ENCODE measurements around the gene NCAPD2.
A peak's percentile ranks its signal among the peaks of the same experiment; 100 is the strongest.

Gene NCAPD2

DNA sequence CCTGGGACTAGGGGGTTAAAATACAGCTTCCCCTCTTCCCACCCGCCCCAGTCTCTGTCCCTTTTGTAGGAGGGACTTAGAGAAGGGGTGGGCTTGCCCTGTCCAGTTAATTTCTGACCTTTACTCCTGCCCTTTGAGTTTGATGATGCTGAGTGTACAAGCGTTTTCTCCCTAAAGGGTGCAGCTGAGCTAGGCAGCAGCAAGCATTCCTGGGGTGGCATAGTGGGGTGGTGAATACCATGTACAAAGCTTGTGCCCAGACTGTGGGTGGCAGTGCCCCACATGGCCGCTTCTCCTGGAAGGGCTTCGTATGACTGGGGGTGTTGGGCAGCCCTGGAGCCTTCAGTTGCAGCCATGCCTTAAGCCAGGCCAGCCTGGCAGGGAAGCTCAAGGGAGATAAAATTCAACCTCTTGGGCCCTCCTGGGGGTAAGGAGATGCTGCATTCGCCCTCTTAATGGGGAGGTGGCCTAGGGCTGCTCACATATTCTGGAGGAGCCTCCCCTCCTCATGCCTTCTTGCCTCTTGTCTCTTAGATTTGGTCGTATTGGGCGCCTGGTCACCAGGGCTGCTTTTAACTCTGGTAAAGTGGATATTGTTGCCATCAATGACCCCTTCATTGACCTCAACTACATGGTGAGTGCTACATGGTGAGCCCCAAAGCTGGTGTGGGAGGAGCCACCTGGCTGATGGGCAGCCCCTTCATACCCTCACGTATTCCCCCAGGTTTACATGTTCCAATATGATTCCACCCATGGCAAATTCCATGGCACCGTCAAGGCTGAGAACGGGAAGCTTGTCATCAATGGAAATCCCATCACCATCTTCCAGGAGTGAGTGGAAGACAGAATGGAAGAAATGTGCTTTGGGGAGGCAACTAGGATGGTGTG is 42.3 kb downstream of the NCAPD2 start:
- no peak for DNase-seq

DNA sequence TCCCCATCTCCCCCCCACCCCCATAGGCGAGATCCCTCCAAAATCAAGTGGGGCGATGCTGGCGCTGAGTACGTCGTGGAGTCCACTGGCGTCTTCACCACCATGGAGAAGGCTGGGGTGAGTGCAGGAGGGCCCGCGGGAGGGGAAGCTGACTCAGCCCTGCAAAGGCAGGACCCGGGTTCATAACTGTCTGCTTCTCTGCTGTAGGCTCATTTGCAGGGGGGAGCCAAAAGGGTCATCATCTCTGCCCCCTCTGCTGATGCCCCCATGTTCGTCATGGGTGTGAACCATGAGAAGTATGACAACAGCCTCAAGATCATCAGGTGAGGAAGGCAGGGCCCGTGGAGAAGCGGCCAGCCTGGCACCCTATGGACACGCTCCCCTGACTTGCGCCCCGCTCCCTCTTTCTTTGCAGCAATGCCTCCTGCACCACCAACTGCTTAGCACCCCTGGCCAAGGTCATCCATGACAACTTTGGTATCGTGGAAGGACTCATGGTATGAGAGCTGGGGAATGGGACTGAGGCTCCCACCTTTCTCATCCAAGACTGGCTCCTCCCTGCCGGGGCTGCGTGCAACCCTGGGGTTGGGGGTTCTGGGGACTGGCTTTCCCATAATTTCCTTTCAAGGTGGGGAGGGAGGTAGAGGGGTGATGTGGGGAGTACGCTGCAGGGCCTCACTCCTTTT is 43.1 kb downstream of the NCAPD2 start:
- DNase-seq, result no peak

DNA sequence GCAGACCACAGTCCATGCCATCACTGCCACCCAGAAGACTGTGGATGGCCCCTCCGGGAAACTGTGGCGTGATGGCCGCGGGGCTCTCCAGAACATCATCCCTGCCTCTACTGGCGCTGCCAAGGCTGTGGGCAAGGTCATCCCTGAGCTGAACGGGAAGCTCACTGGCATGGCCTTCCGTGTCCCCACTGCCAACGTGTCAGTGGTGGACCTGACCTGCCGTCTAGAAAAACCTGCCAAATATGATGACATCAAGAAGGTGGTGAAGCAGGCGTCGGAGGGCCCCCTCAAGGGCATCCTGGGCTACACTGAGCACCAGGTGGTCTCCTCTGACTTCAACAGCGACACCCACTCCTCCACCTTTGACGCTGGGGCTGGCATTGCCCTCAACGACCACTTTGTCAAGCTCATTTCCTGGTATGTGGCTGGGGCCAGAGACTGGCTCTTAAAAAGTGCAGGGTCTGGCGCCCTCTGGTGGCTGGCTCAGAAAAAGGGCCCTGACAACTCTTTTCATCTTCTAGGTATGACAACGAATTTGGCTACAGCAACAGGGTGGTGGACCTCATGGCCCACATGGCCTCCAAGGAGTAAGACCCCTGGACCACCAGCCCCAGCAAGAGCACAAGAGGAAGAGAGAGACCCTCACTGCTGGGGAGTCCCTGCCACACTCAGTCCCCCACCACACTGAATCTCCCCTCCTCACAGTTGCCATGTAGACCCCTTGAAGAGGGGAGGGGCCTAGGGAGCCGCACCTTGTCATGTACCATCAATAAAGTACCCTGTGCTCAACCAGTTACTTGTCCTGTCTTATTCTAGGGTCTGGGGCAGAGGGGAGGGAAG is 43.9 kb downstream of the NCAPD2 start:
- peak; percentile 83 for DNase-seq

DNA sequence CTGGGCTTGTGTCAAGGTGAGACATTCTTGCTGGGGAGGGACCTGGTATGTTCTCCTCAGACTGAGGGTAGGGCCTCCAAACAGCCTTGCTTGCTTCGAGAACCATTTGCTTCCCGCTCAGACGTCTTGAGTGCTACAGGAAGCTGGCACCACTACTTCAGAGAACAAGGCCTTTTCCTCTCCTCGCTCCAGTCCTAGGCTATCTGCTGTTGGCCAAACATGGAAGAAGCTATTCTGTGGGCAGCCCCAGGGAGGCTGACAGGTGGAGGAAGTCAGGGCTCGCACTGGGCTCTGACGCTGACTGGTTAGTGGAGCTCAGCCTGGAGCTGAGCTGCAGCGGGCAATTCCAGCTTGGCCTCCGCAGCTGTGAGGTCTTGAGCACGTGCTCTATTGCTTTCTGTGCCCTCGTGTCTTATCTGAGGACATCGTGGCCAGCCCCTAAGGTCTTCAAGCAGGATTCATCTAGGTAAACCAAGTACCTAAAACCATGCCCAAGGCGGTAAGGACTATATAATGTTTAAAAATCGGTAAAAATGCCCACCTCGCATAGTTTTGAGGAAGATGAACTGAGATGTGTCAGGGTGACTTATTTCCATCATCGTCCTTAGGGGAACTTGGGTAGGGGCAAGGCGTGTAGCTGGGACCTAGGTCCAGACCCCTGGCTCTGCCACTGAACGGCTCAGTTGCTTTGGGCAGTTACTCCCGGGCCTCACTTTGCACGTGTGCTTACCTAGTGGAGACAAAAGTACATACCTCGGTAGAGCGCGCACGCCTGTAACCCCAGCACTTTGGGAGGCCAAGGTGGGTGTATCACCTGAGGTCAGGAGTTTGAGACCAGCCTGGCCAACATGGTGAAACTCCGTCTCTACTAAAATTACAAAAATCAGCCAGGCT is 44.8 kb downstream of the NCAPD2 start:
- DNase-seq, result no peak

DNA sequence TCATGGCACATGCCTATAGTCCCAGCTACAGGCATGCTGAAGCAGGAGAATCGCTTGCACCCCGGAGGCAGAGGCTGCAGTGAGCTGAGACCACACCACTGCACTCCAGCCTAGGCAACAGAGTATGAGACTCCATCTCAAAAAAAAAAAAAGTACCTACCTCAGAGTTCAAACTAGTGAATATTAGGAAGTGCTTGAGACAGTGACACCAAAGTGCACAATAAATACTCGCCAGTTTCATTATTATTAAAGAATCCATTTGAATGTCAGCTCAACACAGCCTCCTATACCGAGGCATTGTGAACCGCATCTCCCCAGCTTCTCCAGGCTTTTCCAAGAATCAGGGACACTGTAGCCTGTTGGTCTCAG is 45.4 kb downstream of the NCAPD2 start:
- DNase-seq, result no peak

DNA sequence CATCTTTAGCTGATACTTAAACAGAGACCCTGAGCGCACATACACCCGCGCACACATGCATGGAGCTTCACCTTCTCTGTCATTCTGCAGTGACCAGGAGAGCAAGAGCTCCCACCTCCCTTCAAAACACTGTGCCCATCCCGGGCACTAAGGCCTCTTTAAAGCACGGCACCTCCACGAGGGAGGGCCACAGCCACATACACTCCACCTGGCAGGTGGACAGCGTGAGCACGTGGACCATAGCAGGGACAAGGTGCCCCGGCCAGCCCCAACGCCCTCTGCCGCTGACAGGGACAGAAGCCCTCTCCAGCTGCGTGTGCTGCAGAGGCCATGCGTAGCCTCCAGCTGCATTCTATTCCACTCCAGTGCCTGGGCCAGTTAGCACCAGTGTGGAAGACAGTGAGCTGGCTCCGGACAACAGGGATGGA is 45.8 kb downstream of the NCAPD2 start:
- no peak for DNase-seq

DNA sequence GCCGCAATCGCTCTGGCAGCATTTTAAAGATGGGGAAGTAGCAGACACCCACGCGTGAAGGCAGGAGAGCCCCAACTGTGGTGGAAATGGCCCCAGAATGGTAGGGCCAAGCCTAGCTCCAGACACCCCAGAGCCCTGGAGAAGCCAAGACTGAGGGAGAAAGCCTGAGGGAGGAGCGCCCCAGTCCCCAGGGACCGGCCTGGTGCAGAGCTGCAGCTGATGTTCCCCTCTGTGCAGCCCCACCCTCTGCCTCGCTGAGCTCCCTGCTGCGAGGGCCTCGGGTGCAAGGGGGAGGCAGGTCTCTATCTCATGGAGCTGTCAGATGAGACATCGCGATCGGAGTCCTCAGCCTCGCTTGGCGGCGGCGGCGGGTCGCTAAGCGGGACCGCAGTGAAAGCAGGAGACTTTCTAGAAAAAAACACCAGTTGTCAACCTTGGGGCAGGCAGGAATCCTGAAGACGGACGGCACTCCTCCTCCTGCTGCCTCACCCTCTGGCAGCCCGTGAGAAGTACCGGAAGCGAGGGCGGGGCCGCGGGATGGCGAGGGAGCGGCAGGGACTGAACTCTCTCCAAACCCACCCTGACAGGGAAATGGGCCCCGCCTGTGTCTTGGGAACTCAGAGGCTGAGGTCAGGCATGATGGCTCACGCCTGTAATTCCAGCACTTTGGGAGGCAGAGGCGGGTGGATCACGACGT is 46.4 kb downstream of the NCAPD2 start:
- DNase-seq, result no peak

DNA sequence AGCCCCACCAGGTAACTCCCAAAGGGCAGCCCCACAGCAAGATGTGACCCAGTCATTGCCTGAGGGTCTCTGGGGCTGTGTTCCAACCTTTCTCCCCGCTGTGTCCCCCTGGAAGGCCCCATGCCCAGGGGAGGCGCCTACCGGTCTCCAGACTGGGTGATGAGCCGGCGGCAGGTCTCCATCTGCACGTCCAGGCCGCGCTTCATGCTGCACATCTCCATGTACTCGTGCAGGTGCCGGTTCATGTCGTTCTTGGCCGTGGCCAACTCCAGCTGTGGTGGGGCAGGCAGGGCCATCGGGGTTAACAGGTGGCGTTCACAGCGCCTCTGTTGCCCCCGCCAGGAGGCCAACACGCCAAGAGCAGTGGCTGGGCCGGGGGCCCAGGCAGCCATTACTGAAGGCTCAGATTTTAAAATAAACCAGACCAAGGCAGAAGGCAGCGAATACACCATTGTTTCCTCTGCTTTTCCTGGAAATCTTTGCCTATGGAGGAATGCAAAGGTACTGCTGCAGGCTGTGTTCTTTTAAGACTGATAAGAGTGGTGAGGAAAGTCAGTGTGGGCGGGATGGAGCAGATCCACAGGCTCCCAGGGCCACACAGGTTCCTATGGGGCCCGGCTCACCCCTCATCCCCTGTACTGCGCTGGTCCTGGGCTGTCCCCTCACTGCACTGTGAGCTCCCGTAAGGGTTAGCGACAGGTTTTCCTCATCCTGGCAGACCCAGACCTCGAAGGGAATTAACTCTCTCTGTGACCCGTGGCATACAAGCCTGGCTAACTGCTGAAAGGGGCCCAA is 47.7 kb downstream of the NCAPD2 start:
- DNase-seq, result no peak

DNA sequence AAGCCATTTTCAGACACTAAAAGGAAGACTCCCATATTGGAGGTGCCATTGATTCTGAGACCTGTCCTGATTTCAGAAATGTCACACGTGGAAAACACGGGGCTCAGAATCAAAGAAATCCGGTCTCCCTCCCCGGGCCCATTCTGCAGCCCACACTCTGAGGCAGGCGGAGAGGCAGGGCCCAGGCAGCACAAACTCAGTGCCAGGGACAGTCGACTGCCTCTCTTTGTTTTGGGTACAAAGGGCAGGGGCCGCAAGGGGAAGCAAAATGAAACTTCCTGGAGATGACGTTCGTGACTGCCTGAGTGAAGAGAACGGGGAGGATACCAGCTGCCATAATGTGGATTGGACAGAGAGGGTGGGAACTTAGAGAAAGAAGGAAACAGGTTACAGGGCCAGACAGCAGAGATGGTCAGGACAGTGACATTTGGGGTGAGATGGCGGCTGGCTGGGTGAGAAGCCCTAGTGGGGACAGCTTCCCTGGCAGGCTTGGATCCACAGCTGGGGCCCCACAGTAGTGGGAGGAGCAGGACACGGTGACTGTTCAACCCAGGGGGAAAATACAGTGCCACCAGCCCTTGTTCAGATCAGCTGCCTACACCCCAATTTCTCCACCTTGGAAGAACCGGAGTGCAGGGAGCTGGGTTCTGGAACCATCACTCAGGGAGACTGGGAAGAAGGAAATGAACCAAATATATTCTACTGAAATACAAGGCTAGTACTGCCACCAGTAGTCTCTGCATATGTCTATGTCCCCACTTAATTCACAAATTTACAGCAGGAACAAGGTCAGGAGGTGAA is 48.5 kb downstream of the NCAPD2 start:
- DNase-seq, result no peak

DNA sequence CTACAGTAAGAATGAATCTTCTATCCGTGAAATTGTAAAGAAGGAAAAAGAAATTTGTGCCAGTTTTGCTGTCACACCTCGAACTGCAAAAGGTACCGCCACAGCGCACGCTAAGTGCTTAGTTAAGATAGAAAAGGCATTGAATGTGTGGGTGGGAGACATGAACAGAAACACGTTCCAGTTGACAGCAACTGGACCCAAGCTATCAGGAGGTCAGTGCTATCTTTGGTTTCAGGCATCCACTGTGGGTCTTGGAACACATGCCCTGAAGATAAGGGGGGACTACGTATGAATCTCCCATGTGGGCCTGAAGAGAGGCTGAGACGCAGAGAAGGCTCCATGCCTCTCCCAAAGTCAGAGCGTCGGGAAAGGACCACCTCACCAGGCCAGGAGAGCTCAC is 52.1 kb downstream of the NCAPD2 start:
- DNase-seq, result no peak

DNA sequence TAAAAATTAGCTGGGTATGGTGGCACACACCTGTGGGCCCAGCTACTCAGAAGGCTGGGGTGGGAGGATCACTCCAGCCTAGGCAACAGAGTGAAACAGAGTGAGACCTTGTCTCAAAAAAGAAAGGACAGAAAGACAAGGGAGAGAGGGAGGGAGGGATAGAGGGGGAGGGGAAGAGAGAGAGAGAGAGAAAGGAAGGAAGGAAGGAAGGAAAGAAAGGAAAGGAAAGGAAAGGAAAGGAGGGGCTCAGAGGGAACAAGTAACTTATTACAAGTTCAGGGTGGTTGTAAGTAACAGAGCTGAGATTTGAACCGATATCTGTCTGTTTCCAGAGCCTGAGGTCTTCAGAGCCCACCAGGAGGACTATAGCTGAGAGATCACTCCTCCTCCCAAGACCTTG is 53.7 kb downstream of the NCAPD2 start:
- no peak for DNase-seq

DNA sequence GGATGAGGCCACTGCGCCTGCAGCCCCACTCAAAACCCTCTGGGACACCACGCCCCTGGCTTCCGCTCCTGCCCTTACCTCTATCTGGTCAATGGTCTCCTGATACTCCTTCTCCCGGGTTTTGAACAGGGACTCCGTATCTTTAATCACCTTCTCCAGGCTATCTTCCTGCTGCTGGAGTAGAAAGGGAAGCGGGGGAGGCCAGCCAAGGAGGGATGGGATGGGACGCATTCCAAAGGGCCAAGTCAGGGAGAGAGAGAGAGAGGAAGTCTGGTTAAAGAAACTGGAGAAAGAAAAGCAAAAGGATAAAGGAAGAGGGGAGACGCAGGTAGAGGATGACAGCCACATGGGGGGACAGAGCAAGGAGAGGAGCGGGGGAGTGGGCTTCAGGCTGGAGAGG is 54.1 kb downstream of the NCAPD2 start:
- DNase-seq, result no peak

DNA sequence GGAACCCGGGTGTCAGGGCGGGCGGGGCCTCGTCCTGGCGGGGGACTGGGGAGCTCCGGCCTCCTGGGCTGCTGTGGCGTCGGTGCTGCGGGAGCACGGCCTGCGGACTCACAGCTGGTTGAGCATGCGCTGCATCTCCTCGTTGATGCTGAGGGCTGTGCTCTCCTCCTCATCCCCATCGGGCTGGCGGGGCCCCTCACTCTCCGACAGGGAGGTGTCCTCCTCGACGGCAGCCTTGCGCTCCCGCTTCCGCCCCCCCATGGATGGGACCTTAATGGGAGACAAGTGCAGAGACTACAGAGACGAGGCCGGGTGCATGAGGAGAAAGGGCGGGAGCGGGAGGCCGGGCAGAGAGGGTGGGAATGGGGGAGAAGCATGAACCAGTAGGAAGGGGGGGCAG is 54.7 kb downstream of the NCAPD2 start:
- no peak for DNase-seq

DNA sequence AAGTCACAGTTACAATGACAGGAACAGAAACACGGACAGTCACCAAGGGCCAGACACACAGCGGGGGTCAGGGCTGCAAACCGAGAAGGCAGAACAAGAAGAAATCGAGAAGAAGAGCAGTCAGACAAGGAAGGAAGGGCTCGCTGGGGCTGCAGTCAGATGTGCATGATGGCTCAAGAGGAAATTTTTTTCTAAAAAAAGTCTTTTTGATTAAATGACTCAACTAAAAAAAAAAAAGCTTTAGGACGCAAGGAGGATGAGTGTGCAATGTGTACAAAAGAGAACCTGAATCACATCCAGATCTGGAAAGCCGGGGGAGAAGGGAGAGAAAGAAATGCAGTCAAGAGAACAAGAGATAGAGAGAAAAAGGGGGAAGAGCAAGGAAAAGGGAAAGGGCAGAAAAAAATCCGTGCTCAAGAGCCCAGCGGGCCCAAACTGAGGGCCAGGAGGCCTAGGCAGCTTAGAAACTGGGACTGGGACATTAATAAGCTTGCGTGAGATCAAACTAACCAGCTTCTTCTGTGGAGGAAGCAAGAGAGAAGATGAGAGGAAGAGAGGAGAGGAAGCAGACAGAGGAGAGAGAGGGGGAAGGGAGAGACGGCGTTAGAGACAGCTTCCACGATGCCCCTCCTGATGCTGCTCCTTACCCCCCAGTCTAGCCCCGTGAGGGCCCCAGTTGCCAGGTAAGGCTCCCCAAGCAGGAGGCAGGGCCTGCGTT is 55.2 kb downstream of the NCAPD2 start:
- no peak for DNase-seq

DNA sequence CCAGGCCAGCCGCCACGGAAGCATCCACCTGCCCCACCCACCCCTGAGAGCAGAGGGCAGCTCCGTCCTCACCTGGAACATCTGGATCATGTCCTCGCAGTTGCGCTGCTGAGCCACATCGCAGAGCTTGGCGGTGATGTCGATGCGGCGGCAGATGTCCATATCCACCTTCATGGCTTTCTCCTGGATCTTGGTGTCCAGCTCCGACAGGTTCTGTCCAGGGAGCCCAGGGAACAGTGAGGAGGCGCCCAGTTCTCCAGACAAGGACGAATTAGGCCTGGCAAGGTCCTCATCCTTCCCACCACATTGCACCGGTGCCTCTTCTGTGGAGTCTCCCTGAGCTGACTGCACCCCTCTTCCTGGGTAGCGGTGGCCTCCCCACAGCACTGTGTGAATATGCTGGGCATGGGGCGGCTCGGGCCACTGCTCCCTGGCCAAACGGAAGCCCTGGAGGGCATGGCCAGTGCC is 55.8 kb downstream of the NCAPD2 start:
- no peak for DNase-seq

DNA sequence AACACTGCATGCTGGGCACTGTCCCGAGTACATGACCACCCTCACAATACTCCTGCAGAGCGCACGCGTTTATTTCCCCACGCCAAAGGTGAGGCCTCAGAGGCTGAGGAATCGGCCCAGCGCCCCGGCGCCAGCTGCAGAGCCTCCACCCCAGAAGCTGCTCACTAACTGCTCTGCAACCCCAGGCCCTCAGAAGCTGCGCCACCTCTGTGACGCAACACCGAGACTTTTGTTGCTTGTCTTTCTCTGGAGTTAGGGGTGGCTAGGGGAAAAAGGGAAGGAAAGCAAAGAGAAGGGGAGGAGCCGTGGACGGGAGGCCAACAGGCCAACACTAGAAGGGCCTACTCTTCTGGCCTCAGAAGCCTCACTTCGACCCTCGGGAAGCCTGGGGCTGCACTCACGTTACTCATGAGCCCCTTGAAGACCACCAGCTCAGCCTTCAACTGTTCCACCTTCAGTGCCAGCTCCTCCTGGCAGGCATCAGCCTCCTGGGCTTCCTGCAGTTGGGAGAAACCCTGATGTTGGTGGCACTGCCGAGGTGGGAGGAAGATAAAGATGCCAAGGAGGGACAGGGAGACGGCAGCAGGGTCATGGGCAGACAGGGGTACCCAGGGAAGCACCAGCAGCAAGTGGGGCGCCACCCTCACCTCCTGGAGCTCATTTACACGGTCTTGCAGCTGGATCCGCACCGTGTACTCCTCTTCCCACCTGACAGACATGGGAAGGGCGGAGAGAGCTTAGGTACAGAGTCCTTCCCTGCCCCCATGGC is 56.6 kb downstream of the NCAPD2 start:
- DNase-seq, result no peak

DNA sequence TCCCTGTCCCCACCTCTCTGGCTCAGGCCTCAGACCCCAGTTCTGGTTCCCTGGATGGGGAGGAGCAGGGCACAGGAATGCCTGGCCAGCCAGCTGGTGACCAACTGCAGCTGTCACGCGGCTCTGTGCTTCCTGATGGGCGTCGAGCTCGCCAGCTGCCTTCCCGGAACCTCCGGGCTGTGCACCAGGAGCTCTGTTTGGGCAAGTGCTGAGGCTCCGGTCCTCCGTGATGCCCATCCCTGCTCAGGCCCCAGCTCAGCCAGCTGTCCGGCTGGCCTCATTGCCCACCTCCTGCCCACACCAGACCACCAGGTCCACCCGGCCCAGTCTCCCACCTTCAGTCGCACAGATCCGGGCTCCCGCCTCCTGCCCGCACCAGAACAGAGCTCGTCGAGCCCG is 57.2 kb downstream of the NCAPD2 start:
- no peak for DNase-seq

DNA sequence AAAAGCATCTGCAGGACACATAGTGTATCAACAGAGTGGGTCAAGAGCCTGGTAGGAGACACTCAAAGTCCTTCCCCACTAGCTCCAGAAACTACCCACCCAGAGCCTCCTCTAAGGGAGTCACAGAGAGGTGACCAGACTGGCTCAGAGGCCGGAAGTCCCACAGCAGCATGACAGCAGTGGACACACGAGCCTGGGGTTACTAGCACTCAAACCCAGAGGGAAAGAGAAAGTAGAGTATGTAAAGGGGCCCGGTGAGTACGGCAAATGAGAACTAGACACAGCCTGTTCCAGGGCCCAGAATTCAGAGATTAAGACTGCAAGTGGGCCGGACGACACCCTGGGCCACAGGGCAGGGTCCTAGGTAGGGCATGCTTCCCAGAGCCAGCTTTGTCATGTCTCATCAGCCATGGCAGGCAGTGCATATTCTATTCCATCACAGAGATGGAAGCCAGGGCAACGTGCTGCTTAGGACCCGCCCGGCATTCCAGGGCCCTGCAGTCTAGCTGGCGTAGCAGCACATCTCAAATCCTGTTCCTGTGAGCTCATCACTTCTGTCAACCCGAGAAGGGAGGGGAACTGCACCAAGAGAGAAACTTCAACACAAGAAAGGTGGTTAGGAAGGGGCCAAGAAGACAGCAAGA is 57.7 kb downstream of the NCAPD2 start:
- no peak for DNase-seq
